H9 (cell line): ENCODE results near the gene DLG2. TPM values are rescaled to one million over a fixed set of nuclear protein-coding genes. Genes with fewer than 3 reads are reported as not detected.

ENCODE experiments used
- DNase-seq: peaks from one replicate; pipeline ENCODE4 v3.0.0-alpha.2; 2017
- H2AFZ ChIP-seq: one replicate; pipeline ENCODE4 v1.6.1; 2013; ENCODE audit warnings: mild to moderate bottlenecking, low read length, control low read depth, moderate library complexity
- H2AK5ac ChIP-seq: 2 replicates; pipeline ENCODE4 v1.6.1; 2013; ENCODE audit warnings: low read length, control low read depth, mixed read lengths; ENCODE audit not compliant: insufficient read length
- H2BK120ac ChIP-seq: one replicate; pipeline ENCODE4 v1.6.1; 2013; ENCODE audit warnings: low read depth, mild to moderate bottlenecking, low read length, control low read depth, inconsistent platforms; ENCODE audit not compliant: poor library complexity, severe bottlenecking
- H2BK12ac ChIP-seq: 2 replicates; pipeline ENCODE4 v1.6.1; 2013; ENCODE audit warnings: low read length, control low read depth, mixed read lengths, low read depth; ENCODE audit not compliant: insufficient read length
- H2BK15ac ChIP-seq: 2 replicates; pipeline ENCODE4 v1.6.1; 2013; ENCODE audit warnings: low read depth, low read length, control low read depth
- H2BK20ac ChIP-seq: one replicate; pipeline ENCODE4 v1.6.1; 2013; ENCODE audit warnings: low read depth, mild to moderate bottlenecking, low read length, control low read depth, inconsistent platforms; ENCODE audit not compliant: poor library complexity, severe bottlenecking
- H2BK5ac ChIP-seq: 2 replicates; pipeline ENCODE4 v1.6.1; 2013; ENCODE audit warnings: low read length, control low read depth, mixed read lengths; ENCODE audit not compliant: insufficient read length
- H3K14ac ChIP-seq: 2 replicates; pipeline ENCODE4 v1.6.1; 2013; ENCODE audit warnings: low read length, control low read depth; ENCODE audit not compliant: insufficient read depth
- H3K18ac ChIP-seq: 2 replicates; pipeline ENCODE4 v1.6.1; 2013; ENCODE audit warnings: low read depth, mild to moderate bottlenecking, mixed read lengths, low read length, control low read depth; ENCODE audit not compliant: insufficient read length
- H3K23ac ChIP-seq: 2 replicates; pipeline ENCODE4 v1.6.1; 2013; ENCODE audit warnings: low read length, control low read depth, mixed read lengths, low read depth; ENCODE audit not compliant: insufficient read length
- H3K23me2 ChIP-seq: 2 replicates; pipeline ENCODE4 v1.6.1; 2013; ENCODE audit warnings: low read depth, mild to moderate bottlenecking, mixed read lengths, low read length, control low read depth; ENCODE audit not compliant: insufficient read length, poor library complexity, severe bottlenecking
- H3K27ac ChIP-seq: 2 replicates; pipeline ENCODE4 v1.5.1; 2013; ENCODE audit warnings: low read length, control low read depth, mixed read lengths, low read depth; ENCODE audit not compliant: insufficient read length
- H3K27me3 ChIP-seq: 2 replicates; pipeline ENCODE4 v1.6.1; 2013; ENCODE audit warnings: low read length, control low read depth, inconsistent platforms; ENCODE audit not compliant: insufficient read depth
- H3K4ac ChIP-seq: 2 replicates; pipeline ENCODE4 v1.6.1; 2013; ENCODE audit warnings: low read depth, mild to moderate bottlenecking, control low read depth, inconsistent platforms, low read length, moderate library complexity
- H3K4me1 ChIP-seq: 2 replicates; pipeline ENCODE4 v1.6.1; 2013; ENCODE audit warnings: low read length, control low read depth, inconsistent platforms; ENCODE audit not compliant: insufficient read depth
- H3K4me2 ChIP-seq: 2 replicates; pipeline ENCODE4 v1.6.1; 2013; ENCODE audit warnings: low read length, control low read depth, mixed read lengths; ENCODE audit not compliant: insufficient read length, insufficient read depth
- H3K56ac ChIP-seq: 2 replicates; pipeline ENCODE4 v1.6.1; 2013; ENCODE audit warnings: low read depth, mild to moderate bottlenecking, mixed read lengths, low read length, control low read depth; ENCODE audit not compliant: insufficient read length
- H3K79me1 ChIP-seq: 2 replicates; pipeline ENCODE4 v1.6.1; 2013; ENCODE audit warnings: low read depth, mild to moderate bottlenecking, moderate library complexity, low read length, control low read depth, inconsistent platforms; ENCODE audit not compliant: insufficient read depth, poor library complexity, severe bottlenecking
- H3K79me2 ChIP-seq: 2 replicates; pipeline ENCODE4 v1.6.1; 2013; ENCODE audit warnings: low read length, control low read depth, inconsistent platforms; ENCODE audit not compliant: insufficient read depth
- H3K9ac ChIP-seq: 2 replicates; pipeline ENCODE4 v1.6.1; 2013; ENCODE audit warnings: low read length, control low read depth, mixed read lengths; ENCODE audit not compliant: insufficient read length; ENCODE audit errors: extremely low read depth
- H3K9me3 ChIP-seq: one replicate; pipeline ENCODE4 v1.6.1; 2013; ENCODE audit warnings: low read depth, low read length, inconsistent platforms; ENCODE audit not compliant: control insufficient read depth
- H3T11ph ChIP-seq: one replicate; pipeline ENCODE4 v1.6.1; 2013; ENCODE audit warnings: mild to moderate bottlenecking, low read length, control low read depth, inconsistent platforms
- H4K20me1 ChIP-seq: one replicate; pipeline ENCODE4 v1.6.1; 2013; ENCODE audit not compliant: control insufficient read depth, insufficient read length, insufficient read depth
- H4K5ac ChIP-seq: 2 replicates; pipeline ENCODE4 v1.6.1; 2013; ENCODE audit warnings: low read depth, mild to moderate bottlenecking, mixed read lengths, low read length, control low read depth; ENCODE audit not compliant: insufficient read length
- H4K8ac ChIP-seq: replicated peaks from 2 replicates; pipeline ENCODE4 v1.6.1; 2013; ENCODE audit warnings: low read length, control low read depth, mixed read lengths, low read depth; ENCODE audit not compliant: insufficient read length
- H4K91ac ChIP-seq: 2 replicates; pipeline ENCODE4 v1.6.1; 2013; ENCODE audit warnings: low read depth, mild to moderate bottlenecking, moderate library complexity, mixed read lengths, low read length, control low read depth; ENCODE audit not compliant: insufficient read length
- H3K27ac Mint-ChIP-seq, 3 experiments: 2 replicates in 2 of 3; 3 replicates in 1 of 3; pipeline ENCODE4 v1.8.0; 2020 to 2021; ENCODE audit warnings: mixed read lengths in 3 of 3, mild to moderate bottlenecking in 1 of 3, moderate library complexity in 1 of 3
- H3K27me3 Mint-ChIP-seq: 2 replicates; pipeline ENCODE4 v1.8.0; 2021; ENCODE audit warnings: low read depth, mild to moderate bottlenecking, moderate library complexity, mixed read lengths
- H3K36me3 Mint-ChIP-seq, 3 experiments: 2 replicates in 2 of 3; 3 replicates in 1 of 3; pipeline ENCODE4 v1.8.0; 2020 to 2021; ENCODE audit warnings: low read depth in 3 of 3, mixed read lengths in 3 of 3; ENCODE audit not compliant: insufficient read depth in 1 of 3
- H3K4me1 Mint-ChIP-seq, 2 experiments: 2 replicates each; pipeline ENCODE4 v1.8.0; 2020; ENCODE audit warnings: mixed read lengths in 2 of 2
- H3K4me3 Mint-ChIP-seq, 2 experiments: 2 replicates in 1 of 2; 3 replicates in 1 of 2; pipeline ENCODE4 v1.8.0; 2020 to 2021; ENCODE audit warnings: mild to moderate bottlenecking in 2 of 2, mixed read lengths in 2 of 2, moderate library complexity in 1 of 2
- H3K9me3 Mint-ChIP-seq, 2 experiments: 2 replicates in 1 of 2; 3 replicates in 1 of 2; pipeline ENCODE4 v1.8.0; 2020; ENCODE audit warnings: mild to moderate bottlenecking in 2 of 2, mixed read lengths in 2 of 2, moderate library complexity in 1 of 2
- WGBS: extraction: QIAGEN DNeasy Blood & Tissue Kit; methylation state at CpG from one replicate; pipeline ENCODE4 v1.1.7; 2013; ENCODE audit warnings: missing lambda C conversion rate, low lambda C conversion rate, mixed read lengths; ENCODE audit not compliant: insufficient read length; ENCODE audit errors: extremely low coverage; 5-methylcytosine and 5-hydroxymethylcytosine counted together
- total RNA-seq: library from RNA; stranded (reverse); gene quantifications from 2 replicates; pipeline ENCODE4 v1.2.1, GENCODE V29; 2021
- TF ChIP-seq, protein P1 (sequence below): fragments of 200-600 bp; sonication (generic); conservative IDR thresholded peaks from 3 replicates; pipeline ENCODE4 v1.8.0; 2021; ENCODE audit warnings: antibody characterized with exemption, mild to moderate bottlenecking

The DLG2 gene
- total RNA-seq, 1 experiment from 2014 or later = 8.0 TPM

DNA sequence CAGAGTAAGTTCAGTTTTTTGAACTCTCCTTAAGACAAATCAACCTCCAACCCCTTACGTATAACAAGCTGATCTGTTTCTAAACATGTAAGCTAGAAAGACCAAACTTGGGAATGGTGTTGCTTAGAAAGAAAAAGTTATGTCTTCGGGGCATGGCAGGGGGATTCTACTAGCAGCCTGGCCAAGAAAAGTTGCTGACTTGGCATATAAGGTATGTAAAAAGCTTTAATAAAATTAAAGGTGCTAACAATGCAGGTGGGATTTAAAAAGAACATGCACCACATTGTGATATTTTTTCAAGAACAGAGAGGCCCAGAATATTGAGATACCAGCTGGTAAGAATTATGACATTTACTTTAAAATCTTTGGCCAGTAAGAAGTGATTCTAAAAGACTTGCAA lies 1929.6 kb downstream of the DLG2 start:
- H2BK120ac ChIP-seq = no peak overlapping the region
- TF ChIP-seq, protein P1, sequence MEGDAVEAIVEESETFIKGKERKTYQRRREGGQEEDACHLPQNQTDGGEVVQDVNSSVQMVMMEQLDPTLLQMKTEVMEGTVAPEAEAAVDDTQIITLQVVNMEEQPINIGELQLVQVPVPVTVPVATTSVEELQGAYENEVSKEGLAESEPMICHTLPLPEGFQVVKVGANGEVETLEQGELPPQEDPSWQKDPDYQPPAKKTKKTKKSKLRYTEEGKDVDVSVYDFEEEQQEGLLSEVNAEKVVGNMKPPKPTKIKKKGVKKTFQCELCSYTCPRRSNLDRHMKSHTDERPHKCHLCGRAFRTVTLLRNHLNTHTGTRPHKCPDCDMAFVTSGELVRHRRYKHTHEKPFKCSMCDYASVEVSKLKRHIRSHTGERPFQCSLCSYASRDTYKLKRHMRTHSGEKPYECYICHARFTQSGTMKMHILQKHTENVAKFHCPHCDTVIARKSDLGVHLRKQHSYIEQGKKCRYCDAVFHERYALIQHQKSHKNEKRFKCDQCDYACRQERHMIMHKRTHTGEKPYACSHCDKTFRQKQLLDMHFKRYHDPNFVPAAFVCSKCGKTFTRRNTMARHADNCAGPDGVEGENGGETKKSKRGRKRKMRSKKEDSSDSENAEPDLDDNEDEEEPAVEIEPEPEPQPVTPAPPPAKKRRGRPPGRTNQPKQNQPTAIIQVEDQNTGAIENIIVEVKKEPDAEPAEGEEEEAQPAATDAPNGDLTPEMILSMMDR = no peak

More for the DNA sequence above, 1929.6 kb downstream of the DLG2 start:
- H3K4me1 ChIP-seq = peaks cover 11% of the 10 kb centered on the region
- H3K14ac ChIP-seq = no peak overlapping the region
- no peak overlapping the region for H4K5ac ChIP-seq
- Mint-ChIP-seq H3K27me3 (no peaks in the 10 kb centered on the region; the same call in 1 of the 2 replicates), H3K4me1 (peaks cover 16 to 22% of the 10 kb centered on the region in 2 experiments), H3K9me3 (no peaks in the 10 kb centered on the region), H3K36me3 (no peaks in the 10 kb centered on the region), H3K4me3 (no peak overlapping the region), H3K27ac (no peak overlapping the region)
- H3K4me2 ChIP-seq = no peak overlapping the region
- no peaks in the 10 kb centered on the region for H3K9me3 ChIP-seq
- WGBS = no CpG with 5 or more reads among the region's 2 CpGs
- H3T11ph ChIP-seq = no peak overlapping the region
- no peaks in the 10 kb centered on the region for H3K27me3 ChIP-seq
- no peak overlapping the region for H3K56ac ChIP-seq
- H3K9ac ChIP-seq = no peak overlapping the region
- no peak overlapping the region for H2AK5ac ChIP-seq
- H3K79me1 ChIP-seq = no peaks in the 10 kb centered on the region
- H3K23me2 ChIP-seq = no peaks in the 10 kb centered on the region
- H2BK12ac ChIP-seq = no peak overlapping the region
- H3K27ac ChIP-seq = no peak overlapping the region
- H3K18ac ChIP-seq = no peak overlapping the region
- H3K23ac ChIP-seq = no peak overlapping the region
- H3K4ac ChIP-seq = no peak overlapping the region
- no peak overlapping the region for H2BK5ac ChIP-seq
- H4K8ac ChIP-seq = no peak overlapping the region
- H2AFZ ChIP-seq = no peak overlapping the region
- no peak for DNase-seq
- no peaks in the 10 kb centered on the region for H3K79me2 ChIP-seq
- H4K20me1 ChIP-seq = no peaks in the 10 kb centered on the region
- H2BK15ac ChIP-seq = no peak overlapping the region
- H2BK20ac ChIP-seq = no peak overlapping the region
- H4K91ac ChIP-seq = no peak overlapping the region
